ENCODE measurements around the gene MRGPRX4. TPM values are rescaled to one million over a fixed set of nuclear protein-coding genes. Genes with fewer than 3 reads are reported as not detected.
"Not testable (repeated sequence)": the region's sequence is repeated elsewhere in the genome, so short reads cannot be mapped to it uniquely, and the experiment has no call there.

The MRGPRX4 gene
- not detected for total RNA-seq

DNA sequence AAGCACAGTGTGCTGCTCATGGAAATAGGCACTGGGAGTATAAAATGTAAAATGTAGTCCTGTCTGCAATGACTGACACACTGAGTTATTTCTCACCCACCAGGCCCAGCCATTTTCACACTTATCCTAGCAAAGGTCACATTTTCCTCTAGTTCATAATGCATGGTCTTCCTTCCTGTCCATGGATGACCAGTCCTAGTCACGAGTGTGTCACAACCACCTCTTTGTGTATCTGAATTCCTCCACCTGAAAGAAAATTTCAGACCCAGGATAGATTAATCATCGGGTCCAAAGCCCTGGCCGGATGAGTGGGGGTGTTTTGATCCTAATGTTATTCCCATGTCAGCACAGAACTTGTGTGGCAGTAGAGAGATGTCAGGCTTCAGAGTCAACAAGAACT, at the start of gene MRGPRX4:
MRGPRX4 (plus strand) TSS at position 172 of the 400 bp plus-strand sequence. CDS start 420 bp downstream, outside the sequence.
- DNase-seq, result no peak

DNA sequence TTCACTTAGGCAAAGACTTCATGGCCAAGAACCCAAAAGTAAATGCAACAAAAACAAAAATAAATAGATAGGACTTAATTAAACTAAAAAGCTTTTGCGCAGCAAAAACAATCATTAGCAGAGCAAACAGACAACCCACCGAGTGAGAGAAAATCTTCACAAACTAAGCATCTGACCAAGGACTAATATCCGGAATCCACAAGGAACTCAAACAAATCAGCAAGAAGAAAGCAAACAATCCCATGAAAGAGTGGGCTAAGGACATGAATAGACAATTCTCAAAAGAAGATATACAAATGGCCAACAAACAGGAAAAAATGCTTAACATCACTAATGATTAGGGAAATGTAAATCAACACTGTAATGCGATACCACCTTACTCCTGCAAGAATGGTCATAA, 41.5 kb upstream of the MRGPRX4 start:
- DNase-seq, result not testable (repeated sequence)

DNA sequence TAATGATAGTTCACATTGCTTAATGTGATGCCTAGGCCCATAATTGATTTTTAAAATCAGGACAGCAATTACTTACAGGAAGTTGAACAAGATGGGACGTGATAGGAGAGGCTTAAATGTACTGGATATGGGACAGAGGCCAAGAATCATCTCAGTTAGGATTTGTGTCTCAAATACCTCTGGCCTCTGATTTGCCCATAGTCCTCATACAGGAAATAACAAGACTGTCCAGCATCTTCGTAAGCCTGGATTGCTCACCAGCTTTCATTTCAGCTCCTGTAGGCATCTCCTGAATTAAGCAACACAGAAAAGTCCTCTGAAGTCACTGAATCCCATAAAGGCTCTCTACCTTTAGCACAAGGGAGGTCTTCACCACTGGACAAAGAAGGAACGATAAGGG, 40.3 kb upstream of the MRGPRX4 start, which contains the start of gene MRGPRX3:
MRGPRX3 (plus strand) TSS at position 231 of the 400 bp plus-strand sequence. CDS start 4,632 bp downstream, outside the sequence.
- DNase-seq, result no peak

DNA sequence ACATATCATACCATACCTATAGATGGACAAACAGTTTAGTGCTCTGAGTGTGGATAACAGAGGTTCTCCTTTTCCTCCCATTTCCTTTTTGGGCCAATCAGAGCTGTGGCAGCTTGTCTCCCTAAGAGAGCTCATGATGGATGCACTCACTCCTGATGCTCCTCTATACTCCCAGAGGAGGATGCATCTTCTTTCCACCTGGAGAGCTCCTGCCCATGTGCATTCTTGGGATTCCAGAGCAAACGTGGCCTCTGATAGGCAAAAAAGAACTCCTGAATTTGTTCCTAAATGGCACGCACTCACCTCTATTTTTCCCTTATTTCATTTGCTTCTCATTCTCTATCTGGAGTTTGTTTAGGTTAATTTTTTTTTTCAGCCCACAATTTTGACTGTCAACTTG, 37.3 kb upstream of the MRGPRX4 start:
- DNase-seq, result no peak

DNA sequence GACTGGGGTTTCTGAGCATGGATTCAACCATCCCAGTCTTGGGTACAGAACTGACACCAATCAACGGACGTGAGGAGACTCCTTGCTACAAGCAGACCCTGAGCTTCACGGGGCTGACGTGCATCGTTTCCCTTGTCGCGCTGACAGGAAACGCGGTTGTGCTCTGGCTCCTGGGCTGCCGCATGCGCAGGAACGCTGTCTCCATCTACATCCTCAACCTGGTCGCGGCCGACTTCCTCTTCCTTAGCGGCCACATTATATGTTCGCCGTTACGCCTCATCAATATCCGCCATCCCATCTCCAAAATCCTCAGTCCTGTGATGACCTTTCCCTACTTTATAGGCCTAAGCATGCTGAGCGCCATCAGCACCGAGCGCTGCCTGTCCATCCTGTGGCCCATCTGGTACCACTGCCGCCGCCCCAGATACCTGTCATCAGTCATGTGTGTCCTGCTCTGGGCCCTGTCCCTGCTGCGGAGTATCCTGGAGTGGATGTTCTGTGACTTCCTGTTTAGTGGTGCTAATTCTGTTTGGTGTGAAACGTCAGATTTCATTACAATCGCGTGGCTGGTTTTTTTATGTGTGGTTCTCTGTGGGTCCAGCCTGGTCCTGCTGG, 35.3 kb upstream of the MRGPRX4 start:
- DNase-seq, result no peak

DNA sequence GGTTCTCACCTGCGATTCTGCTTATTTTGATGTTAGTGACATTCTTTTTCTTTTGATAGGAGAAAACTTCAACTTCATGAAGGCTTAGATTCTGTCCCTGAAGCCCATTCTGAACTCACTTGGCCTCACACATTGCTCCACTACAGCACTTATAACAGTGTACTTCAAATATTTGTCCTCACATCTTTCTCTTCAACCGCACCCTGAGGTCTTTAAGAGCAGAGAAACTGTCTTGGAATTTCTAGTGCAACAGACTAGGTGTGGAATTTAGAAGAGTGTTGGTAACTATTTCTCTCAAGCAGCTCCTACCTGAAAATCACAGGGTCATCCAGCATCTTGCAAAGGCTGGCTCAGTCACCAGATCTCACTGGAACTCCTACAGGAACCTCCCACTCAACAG, 32.5 kb upstream of the MRGPRX4 start:
- no peak for DNase-seq

DNA sequence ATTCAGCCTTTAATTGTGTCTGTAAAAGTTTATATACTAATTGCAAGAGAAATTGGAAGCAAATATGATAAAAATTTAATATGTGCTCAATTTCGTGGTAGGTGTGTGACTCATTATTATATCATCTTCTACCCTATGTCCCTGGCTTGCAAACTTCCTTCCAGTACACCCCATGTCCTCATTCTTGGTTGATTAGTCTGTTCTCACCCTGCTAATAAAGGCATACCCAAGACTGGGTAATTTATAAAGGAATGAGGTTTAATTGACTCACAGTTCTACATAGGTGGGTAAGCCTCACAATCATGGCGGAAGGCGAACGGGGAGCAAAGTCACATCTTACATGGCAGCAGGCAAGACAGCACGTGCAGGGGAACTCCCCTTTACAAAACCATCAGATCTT, 28.4 kb upstream of the MRGPRX4 start:
- no peak for DNase-seq

DNA sequence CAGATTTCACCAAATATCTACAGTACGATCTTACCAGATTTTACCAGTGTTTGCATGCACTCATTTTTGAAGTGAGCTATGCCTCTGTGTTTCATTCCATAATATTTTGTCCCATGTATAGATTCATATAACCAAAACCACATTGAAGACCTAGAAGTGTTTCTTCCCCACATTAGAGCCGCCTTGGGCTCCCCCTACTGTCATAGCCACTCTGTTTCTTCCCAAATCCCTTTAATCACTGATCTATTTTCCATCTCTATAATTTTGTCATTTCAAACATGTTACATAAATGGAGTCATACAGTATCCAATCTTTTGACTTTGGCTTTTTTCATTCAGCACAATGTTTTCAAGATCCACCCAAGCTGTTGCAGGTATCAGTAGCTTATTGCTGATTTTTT, 27.6 kb upstream of the MRGPRX4 start:
- no peak for DNase-seq

DNA sequence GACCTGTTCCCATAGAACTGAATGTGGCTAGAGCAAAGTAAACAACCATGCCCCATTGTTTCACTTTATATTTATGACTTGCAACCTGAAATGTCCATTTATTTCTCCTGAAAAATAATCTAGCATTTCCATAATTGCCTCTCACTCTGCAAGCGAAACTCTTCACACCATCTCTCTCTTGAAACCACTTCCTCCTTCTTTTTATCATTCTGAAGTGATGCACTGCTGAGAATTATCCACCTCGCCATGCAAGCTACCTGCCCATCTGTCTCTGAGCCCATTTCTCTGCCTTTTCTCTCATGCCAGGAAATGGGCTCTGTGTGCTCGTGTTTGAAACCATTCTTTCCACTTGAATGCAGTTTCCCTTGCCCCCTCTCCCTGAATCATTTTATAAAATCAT, 26.8 kb upstream of the MRGPRX4 start:
- no peak for DNase-seq

DNA sequence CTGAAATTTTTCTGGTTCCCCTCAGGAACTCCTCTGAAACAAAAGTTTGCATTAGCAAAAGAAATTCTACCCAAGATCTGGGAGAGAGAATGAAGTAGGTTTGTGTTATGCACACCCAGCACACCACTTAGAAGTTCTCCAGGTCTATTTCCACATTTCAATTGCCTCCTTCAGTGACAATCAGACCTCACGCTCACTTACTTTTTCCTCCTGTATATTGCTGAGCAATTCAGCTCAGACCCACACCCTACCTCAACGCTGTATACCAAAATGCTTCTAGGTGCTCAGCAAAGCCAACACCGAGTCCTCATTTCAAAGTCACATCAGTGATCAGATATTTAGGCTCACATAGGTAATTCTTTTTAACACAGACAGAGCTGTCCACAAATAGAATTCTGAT, 21.1 kb upstream of the MRGPRX4 start:
- no peak for DNase-seq

DNA sequence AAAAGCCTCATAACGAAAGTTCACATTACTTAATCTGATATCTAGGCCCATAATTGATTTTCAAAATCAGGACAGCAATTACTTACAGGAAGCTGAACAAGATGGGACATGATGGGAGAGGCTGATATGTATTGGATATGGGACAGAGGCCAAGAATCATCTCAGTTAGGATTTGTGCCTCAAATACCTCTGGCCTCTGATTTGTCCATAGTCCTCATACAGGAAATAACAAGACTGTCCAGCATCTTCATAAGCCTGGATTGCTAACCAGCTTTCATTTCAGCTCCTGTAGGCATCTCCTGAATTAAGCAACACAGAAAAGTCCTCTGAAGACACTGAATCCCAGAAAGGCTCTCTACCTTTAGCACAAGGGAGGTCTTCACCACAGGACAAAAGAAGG, 4.3 kb upstream of the MRGPRX4 start:
- DNase-seq, result no peak

DNA sequence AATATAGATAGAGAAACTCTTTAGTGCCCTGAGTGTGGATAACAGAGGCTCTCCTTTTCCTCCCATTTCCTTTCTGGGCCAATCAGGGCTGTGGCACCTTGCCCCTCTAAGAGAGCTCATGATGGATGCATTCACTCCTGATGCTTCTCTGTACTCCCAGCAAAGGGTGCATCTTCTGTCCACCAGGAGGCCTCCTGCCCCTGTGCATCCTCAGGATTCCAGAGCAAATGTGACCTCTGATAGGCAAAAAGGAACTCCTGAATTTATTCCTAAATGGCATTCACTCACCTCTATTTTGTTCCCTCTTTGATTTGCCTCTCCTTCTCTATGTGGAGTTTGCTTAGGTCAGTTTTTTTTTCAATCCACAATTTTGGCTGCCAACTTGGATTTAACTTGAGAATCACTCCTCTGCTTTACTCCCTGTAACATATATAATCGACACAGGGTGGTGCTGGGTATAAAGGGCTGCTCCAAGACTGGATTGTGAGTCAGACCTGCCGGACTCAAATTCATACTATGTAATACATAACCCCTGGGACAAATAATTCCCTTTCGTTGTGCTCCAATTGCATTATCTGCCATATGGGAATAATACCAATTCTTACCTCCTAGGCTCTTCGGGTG, 1.1 kb upstream of the MRGPRX4 start:
- peak; percentile 3 for DNase-seq

DNA sequence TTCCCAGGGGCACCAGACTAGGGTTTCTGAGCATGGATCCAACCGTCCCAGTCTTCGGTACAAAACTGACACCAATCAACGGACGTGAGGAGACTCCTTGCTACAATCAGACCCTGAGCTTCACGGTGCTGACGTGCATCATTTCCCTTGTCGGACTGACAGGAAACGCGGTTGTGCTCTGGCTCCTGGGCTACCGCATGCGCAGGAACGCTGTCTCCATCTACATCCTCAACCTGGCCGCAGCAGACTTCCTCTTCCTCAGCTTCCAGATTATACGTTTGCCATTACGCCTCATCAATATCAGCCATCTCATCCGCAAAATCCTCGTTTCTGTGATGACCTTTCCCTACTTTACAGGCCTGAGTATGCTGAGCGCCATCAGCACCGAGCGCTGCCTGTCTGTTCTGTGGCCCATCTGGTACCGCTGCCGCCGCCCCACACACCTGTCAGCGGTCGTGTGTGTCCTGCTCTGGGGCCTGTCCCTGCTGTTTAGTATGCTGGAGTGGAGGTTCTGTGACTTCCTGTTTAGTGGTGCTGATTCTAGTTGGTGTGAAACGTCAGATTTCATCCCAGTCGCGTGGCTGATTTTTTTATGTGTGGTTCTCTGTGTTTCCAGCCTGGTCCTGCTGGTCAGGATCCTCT, 709 bp downstream of the MRGPRX4 start:
- DNase-seq, result no peak

DNA sequence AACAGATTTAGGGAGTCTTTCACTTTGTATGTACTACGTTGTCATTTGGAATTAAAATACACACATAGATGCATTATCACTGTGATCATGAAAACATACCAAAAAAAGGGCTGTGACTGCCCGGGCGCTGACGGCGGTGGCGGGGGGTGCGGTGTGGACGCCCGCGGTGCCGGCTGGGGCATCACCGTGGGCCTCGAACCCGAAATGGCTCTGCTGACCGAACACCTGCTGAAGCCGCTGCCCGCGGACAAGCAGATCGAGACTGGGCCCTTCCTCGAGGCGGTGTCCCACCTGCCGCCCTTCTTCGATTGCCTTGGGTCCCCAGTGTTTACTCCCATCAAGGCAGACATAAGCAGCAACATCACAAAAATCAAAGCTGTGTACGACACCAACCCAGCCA, 16.2 kb downstream of the MRGPRX4 start:
- no peak for DNase-seq

DNA sequence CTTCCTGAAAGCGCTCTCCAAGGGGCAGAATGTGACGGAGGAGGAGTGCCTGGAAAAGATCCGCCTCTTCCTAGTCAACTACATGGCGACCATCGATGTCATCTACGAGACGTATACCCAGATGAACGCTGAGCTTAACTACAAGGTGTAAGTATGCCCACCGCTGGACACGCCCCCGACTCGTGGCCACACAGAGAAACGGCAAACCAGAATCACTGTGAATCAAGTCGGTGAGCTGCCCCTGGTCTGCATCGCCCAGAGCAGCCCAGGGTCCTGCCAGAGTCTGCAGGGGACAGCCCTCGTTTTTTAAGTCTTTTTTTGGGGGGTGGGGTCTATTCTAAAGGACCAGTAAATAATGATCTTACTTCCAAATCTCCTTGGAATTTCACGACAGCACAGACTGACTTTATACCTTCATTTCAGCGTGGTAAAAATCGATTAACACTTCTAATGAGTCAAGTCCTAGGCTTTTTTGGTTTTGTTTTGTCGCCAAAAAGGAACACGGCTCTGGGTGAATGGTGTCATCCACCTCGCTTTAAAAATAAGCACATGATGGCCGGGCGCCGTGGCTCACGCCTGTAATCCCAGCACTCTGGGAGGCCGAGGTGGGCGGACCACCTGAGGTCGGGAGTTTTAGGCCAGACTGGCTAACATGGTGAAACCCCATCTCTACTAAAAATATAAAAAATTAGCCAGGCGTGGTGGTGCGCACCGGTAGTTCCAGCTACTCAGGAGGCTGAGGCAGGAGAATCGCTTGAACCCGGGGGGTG, 17.0 kb downstream of the MRGPRX4 start:
- not testable (repeated sequence) for DNase-seq

DNA sequence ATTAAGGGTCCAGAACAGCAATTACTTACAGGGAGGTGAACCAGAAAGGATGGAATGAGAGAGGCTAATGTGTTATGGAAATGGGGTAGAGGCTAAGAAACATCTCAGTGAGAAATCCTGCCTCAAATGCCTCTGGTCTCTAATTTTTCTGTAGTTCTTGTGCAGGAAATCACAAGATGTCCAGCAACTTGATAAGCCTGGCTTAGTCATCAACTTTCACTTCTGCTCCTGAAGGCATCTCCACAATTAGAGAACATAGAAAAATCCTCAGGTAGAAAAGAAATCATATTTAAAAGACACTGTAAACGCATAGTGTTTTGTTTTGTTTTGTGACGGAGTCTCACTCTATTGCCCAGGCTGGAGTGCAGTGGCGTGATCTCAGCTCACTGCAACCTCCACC, 18.7 kb downstream of the MRGPRX4 start:
- DNase-seq, result no peak

DNA sequence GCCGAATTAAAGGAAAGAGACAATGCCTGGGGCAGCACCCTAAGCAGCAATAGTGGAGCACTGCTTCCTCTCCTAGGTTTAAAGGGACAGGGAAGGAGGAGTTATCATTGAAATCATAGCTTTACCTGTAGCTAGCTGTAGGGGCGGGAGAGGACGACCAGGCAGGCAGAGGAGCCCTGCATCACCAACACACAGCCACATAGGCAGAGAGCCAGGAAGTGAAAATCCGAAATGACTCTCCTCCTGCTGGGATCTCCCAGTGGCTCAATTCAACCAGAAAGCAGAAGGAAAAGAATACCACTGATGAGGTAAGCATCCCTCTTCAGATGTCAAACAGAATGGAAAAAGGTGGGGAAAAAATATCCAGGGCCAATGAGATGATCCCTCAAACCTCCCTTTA, 20.4 kb downstream of the MRGPRX4 start:
- no peak for DNase-seq

DNA sequence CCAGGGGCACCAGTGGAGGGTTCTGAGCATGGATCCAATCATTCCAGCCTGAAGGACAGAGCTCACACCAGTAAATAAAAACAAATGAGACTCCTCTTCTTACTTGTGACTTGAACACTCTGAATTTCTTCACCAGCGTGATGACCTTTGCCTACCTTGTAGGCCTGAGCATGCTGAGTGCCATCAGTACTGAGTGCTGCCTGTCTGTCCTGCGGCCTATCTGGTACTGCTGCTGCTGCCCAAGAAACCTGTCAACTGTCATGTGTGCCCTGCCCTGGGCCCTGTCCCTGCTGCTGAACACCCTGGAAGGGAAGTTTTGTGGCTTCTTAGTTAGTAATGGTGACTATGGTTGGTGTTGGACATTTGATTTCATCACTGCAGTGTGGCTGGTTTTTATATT, 23.9 kb downstream of the MRGPRX4 start:
- DNase-seq, result no peak

DNA sequence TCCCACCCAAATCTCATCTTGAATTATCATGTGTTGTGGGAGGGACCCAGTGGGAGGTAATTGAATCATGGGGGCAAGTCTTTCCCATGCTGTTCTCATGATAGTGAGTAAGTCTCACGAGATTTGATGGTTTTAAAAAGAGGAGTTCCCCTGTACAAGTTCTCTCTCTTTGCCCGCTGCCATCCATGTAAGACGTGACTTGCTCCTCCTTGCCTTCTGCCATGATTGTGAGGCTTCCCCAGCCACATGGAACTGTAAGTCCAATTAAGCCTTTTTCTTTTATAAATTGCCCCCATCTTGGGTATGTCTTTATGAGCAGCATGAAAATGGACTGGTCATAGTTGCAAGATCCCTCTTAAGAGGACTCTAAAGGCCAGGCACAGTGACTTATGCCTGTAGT, 25.1 kb downstream of the MRGPRX4 start:
- DNase-seq, result not testable (repeated sequence)

DNA sequence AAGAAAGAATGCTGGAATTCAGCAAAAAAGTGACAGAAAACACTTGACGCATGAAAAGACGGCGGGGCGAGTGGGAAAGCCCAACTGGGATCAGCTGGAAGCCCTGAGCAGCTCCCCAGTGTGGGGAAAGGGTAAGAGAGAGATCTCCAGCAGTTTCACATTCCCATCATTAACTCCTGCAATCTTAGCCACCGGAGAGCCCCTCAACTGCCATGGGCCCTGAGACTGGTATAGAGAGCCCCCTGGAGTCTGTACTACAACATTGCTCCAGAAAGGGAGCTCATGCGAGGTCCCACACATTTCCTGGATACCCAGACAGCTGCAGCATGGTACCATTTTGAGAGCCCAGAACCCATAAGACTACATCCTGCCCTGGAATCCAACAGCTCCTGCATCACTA, 31.1 kb downstream of the MRGPRX4 start:
- peak; percentile 2 for DNase-seq

DNA sequence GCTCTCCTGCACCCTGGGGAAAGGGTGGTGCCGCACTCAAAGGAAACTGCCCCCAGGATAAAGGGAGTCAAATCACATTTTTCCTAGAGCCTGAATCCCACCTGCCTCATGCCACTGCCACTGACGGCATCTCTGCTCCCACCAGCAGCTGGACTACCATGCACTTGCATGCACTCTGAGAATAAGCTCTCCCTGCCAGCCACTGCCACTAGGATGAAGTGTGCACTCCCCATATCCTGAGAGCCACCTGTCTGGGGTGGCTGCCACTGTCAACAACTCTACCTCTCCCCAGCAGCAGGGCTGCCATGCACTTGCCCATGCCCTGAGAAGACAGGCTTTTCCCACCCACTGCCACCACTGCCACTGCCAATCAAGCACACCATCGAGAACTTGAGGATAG, 31.6 kb downstream of the MRGPRX4 start:
- no peak for DNase-seq

DNA sequence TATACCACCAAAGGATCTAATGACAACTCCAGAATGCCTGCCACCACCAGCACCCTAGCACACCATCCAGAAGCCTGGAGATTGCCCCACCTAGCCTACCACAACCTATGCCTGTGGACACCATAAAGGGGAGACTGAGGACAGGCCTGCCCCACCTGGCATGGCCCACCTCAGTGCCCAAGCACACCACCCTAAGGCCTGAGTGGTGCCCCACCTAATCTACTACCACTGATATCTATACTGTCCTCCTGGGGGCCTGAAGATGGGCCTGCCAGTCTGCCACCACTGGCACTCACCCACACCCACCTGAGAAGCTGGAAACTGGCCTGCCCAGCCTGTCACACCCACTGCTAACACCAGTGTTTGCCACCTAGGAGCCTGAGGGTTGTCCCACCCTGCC, 32.1 kb downstream of the MRGPRX4 start:
- DNase-seq, result no peak

DNA sequence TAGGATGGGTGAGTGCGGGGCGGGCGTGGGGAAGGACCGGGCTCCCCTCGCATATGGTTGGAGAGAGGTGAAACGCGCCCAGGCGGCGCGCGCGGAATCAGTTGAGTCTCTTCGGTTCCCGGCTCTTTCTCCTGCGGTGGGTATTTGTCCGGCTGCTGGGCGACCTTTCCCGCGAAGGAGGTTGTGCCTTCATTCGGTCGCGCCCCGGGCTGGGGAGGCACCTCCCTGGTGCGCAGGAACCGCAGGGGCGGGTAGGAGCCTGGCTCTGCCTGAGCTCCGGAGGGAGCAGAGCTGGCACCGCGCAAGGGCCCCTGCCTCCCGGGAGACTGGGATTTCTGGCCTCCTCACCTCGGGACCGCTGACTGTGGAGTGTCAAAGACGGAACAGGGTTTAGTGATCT, 36.4 kb downstream of the MRGPRX4 start:
- no peak for DNase-seq
